ENCODE data around the gene UROS.

Gene UROS

DNA sequence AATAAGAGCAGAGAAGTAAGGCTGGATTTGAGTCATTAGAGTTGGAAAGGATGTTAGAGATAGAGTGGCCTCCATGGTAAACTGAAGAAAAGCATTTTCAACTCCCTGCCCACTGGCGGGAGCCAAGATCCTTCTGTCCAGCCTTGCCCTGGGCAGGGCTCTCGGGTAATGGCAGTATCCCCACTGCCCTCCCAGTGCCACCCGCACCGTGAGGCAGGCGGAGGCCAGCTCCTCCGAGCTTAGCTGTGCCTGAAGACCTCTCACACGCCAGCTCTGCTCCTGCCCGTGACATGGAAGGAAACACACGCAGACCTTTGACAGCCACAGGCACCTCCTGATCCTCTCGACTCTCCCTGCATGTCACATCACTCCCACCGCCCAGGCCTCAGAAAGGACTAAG lies 22.6 kb upstream of the UROS start:
- Histone ChIP-seq H3K27ac (replicated peaks) (no peak overlapping the region), H3K27me3 (ENCODE audit: insufficient read depth, poor library complexity, severe bottlenecking) (no peaks in the 10 kb centered on the region), H3K4me3 (replicated peaks; ENCODE audit: insufficient read depth, low read length) (no peak overlapping the region)
- DNase-seq (ENCODE audit: low read depth in 1 of 2, low spot score in 1 of 2) = no peak
- TF ChIP-seq GABPA (IDR thresholded peaks at IDR 0.05; ENCODE audit: low read depth) (no peak), CTCF (IDR thresholded peaks at IDR 0.05; ENCODE audit: insufficient read depth, low read length) (no peak), POLR2AphosphoS5 (IDR thresholded peaks at IDR 0.05; ENCODE audit: low read depth) (no peak), SPI1 (IDR thresholded peaks at IDR 0.05; ENCODE audit: borderline replicate concordance, low read depth) (no peak)
- TF ChIP-seq, protein P1, sequence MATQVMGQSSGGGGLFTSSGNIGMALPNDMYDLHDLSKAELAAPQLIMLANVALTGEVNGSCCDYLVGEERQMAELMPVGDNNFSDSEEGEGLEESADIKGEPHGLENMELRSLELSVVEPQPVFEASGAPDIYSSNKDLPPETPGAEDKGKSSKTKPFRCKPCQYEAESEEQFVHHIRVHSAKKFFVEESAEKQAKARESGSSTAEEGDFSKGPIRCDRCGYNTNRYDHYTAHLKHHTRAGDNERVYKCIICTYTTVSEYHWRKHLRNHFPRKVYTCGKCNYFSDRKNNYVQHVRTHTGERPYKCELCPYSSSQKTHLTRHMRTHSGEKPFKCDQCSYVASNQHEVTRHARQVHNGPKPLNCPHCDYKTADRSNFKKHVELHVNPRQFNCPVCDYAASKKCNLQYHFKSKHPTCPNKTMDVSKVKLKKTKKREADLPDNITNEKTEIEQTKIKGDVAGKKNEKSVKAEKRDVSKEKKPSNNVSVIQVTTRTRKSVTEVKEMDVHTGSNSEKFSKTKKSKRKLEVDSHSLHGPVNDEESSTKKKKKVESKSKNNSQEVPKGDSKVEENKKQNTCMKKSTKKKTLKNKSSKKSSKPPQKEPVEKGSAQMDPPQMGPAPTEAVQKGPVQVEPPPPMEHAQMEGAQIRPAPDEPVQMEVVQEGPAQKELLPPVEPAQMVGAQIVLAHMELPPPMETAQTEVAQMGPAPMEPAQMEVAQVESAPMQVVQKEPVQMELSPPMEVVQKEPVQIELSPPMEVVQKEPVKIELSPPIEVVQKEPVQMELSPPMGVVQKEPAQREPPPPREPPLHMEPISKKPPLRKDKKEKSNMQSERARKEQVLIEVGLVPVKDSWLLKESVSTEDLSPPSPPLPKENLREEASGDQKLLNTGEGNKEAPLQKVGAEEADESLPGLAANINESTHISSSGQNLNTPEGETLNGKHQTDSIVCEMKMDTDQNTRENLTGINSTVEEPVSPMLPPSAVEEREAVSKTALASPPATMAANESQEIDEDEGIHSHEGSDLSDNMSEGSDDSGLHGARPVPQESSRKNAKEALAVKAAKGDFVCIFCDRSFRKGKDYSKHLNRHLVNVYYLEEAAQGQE (IDR thresholded peaks at IDR 0.05; ENCODE audit: insufficient replicate concordance, low read depth) = no peak

DNA sequence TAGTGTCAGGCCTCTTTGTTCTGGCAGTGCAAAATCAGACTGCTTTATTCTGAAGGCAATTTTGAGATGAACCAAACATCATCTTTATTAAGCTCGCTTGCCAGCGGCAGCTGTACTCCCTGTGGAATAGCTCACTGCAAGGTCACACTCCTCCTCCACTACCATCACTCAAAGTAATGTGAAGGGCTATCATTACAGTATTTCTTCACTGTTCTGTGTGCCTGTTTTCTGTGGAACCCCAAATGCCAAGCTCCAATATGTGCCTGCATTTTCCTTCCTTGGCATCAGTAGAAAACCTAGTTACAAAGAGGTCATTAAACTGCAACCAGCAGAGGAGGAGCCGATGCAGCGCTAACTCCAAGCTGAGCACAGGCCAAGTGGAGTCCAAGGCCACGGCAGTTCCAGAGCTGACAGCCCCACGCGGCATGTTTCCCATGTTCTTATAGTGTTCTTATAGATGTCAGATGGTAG lies 21.7 kb upstream of the UROS start:
- TF ChIP-seq SPI1 (IDR thresholded peaks at IDR 0.05; ENCODE audit: borderline replicate concordance, low read depth) (no peak), GABPA (IDR thresholded peaks at IDR 0.05; ENCODE audit: low read depth) (no peak), CTCF (IDR thresholded peaks at IDR 0.05; ENCODE audit: insufficient read depth, low read length) (no peak), POLR2AphosphoS5 (IDR thresholded peaks at IDR 0.05; ENCODE audit: low read depth) (no peak)
- TF ChIP-seq, protein P1 (IDR thresholded peaks at IDR 0.05; ENCODE audit: insufficient replicate concordance, low read depth) = no peak
- H3K4me3 ChIP-seq (replicated peaks; ENCODE audit: insufficient read depth, low read length) = no peak overlapping the region
- no peaks in the 10 kb centered on the region for H3K27me3 ChIP-seq (ENCODE audit: insufficient read depth, poor library complexity, severe bottlenecking)
- no peak for DNase-seq (ENCODE audit: low read depth in 1 of 2, low spot score in 1 of 2)
- no peak overlapping the region for H3K27ac ChIP-seq (replicated peaks)

DNA sequence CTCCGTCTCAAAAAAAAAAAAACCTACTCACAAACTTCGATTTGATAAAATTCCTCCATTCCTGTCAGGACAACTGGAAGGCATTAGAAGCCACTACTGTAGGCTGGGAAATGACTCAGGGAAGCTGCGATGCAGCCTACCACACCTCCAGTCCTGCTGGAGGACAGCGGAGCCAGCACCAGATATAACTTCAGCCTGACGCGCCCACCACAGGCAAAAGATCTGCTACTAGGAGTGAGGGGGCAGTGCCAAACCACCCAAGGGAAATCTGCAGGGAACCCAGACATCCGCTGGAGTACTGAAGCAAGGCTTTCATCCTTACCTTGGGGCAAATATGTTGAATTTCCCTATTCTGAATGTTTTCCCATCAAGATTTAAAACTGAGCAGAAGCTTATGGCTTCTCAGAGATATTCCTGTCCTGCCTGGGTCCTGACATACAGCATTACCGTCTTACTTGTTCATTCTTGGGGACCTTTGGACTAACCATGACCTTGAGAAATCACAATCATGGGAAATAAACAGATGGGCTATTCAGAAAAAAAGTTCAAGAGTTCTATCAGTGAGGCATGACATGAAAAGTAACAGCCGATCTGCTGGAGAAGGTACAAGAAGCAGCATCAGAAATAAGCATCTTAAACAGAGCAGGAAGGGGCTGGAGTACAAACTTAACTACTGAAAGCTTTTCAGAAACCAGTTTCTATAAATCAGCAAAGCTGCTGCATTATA lies 20.7 kb upstream of the UROS start:
- no peak overlapping the region for H3K4me3 ChIP-seq (replicated peaks; ENCODE audit: insufficient read depth, low read length)
- TF ChIP-seq CTCF (IDR thresholded peaks at IDR 0.05; ENCODE audit: insufficient read depth, low read length) (no peak), GABPA (IDR thresholded peaks at IDR 0.05; ENCODE audit: low read depth) (no peak), POLR2AphosphoS5 (IDR thresholded peaks at IDR 0.05; ENCODE audit: low read depth) (no peak), SPI1 (IDR thresholded peaks at IDR 0.05; ENCODE audit: borderline replicate concordance, low read depth) (no peak)
- TF ChIP-seq, protein P1 (IDR thresholded peaks at IDR 0.05; ENCODE audit: insufficient replicate concordance, low read depth) = no peak
- no peak overlapping the region for H3K27ac ChIP-seq (replicated peaks)
- no peak for DNase-seq (ENCODE audit: low read depth in 1 of 2, low spot score in 1 of 2)
- no peaks in the 10 kb centered on the region for H3K27me3 ChIP-seq (ENCODE audit: insufficient read depth, poor library complexity, severe bottlenecking)
